Fibroblast of skin of abdomen (primary cell): ENCODE results near the gene ZMYM1.
"Not testable (repeated sequence)": the region's sequence is repeated elsewhere in the genome, so short reads cannot be mapped to it uniquely, and the experiment has no call there.

Source experiments
- DNase-seq: peaks from one replicate; pipeline ENCODE4 v3.0.0-alpha.2; 2013

Gene ZMYM1

DNA sequence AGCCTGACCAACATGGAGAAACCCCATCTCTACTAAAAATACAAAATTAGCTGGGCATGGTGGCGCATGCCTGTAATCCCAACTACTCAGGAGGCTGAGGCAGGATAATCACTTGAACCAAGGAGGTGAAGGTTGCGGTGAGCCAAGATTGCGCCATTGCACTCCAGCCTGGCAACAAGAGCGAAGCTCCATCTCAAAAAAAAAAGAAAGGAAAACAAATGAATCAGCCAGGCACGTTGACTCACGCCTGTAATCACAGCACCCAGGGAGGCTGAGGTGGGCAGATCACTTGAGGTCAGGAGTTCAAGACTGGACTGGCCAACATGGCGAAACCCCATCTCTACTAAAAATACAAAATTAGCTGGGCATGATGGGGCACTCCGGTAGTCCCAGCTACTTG, 2.8 kb upstream of the ZMYM1 start:
- DNase-seq, result not testable (repeated sequence)

- no peak for DNase-seq
These were observed 1.1 kb downstream of the ZMYM1 start for GRCh38 chr1:35080171-35080854.

- peak; percentile 4 for DNase-seq
These were observed 6.2 kb downstream of the ZMYM1 start for GRCh38 chr1:35085421-35085820.

- peak; percentile 27 for DNase-seq
These were observed 18.0 kb downstream of the ZMYM1 start for GRCh38 chr1:35097224-35097623.

- DNase-seq, result peak; percentile 52
These were observed 31.9 kb downstream of the ZMYM1 start for GRCh38 chr1:35111106-35111505.

- DNase-seq, result no peak
These were observed 33.5 kb downstream of the ZMYM1 start for GRCh38 chr1:35112668-35113067.

- no peak for DNase-seq
These were observed 36.5 kb downstream of the ZMYM1 start for GRCh38 chr1:35115459-35116383.

GRCh38 chr1:35120458-35121133, 41.4 kb downstream of the ZMYM1 start:
- peak; percentile 4 for DNase-seq

DNA sequence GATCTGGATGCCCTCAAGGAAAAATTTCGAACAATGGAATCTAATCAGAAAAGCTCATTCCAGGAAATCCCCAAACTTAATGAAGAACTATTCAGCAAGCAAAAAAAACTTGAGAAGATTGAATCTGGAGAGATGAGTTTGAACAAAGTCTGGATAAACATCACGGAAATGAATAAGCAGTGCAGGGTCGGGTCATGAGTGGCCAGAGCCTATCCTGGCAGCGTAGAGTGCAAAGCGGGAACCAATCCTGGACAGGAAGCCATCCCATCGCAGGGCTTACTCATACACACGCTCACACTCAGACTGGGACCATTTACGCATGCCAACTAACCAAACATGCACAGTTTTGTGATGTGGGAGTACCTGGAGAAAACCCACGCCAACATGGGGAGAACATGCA, 43.1 kb downstream of the ZMYM1 start:
- no peak for DNase-seq

DNA sequence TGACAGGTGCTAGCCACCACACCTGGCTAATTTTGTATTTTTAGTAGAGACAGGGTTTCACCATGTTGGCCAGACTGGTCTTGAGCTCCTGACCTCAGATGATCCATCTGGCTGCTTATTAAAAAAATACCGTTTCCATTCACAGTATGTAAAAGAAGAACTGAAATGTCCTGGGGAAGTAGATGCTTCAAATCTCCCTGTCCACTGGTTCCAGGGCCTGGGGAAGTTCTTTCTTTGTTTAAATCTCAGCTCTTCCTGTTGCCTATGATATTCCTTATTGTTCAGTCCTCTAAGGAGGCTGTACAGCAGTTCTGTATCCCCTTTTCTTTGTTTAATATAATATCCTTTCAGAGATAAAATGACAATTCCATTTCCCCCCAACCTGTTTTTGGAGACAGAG, 47.4 kb downstream of the ZMYM1 start:
- no peak for DNase-seq

DNA sequence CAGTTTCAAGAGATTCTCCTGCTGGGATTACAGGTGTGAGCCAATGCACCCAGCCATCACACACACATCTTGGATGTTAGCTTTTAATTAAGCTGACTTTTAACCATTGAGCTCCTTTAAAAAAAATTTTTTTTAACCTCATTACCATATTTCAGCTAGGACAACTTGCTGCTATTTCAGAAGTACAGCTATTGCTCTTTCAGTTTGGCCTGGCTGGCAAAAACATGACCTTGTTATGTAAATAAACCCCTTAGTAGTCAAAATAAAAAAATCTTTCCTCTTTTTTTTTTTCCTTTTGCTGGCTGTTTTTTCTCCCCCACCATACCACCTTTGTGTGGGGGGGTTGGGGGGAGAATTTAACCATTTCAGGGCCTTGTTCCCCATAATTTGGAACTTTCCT, 49.9 kb downstream of the ZMYM1 start:
- DNase-seq, result no peak

DNA sequence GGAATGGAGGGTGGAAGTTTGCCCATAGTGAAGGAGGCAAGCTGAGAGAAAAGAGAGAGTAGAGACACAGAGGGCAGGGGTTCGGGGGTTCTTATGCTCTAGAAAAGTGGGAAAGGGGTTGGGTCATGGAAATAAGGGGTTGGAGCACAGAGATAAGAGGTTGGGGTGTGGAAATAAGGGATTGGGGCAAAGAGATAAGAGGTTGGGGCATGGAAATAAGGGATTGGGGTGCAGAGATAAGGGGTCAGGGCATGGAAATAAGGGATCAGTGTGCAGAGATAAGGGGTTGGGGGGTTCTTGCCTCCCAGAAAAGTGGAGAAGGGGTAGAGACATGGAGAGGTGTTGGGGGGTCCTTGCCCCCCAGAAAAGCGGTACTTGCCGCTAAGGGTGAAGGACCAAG, 57.6 kb downstream of the ZMYM1 start:
- DNase-seq, result no peak

GRCh38 chr1:35137590-35137989, 58.4 kb downstream of the ZMYM1 start:
- not testable (repeated sequence) for DNase-seq

DNA sequence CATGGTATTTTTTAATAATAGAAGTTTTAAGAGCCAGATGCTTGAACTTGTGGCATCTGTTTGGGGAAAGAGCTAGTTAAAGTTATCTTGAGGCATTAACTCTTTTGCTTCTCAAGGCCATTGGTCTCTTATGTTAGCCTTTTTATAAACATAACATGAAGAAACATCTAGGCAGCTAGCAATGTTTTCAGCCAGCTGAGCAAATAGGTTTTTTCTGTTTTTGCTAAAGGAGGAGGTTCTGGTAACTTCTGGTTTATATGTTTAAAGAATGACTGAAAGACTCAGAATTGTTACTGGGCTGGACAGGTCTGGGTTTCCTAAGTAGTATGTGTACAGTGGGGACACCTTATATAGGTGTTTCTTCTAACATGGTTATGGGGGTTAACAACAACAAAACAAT, 63.1 kb downstream of the ZMYM1 start:
- DNase-seq, result not testable (repeated sequence)

- not testable (repeated sequence) for DNase-seq
These were observed 63.5 kb downstream of the ZMYM1 start for GRCh38 chr1:35142728-35143127.

DNA sequence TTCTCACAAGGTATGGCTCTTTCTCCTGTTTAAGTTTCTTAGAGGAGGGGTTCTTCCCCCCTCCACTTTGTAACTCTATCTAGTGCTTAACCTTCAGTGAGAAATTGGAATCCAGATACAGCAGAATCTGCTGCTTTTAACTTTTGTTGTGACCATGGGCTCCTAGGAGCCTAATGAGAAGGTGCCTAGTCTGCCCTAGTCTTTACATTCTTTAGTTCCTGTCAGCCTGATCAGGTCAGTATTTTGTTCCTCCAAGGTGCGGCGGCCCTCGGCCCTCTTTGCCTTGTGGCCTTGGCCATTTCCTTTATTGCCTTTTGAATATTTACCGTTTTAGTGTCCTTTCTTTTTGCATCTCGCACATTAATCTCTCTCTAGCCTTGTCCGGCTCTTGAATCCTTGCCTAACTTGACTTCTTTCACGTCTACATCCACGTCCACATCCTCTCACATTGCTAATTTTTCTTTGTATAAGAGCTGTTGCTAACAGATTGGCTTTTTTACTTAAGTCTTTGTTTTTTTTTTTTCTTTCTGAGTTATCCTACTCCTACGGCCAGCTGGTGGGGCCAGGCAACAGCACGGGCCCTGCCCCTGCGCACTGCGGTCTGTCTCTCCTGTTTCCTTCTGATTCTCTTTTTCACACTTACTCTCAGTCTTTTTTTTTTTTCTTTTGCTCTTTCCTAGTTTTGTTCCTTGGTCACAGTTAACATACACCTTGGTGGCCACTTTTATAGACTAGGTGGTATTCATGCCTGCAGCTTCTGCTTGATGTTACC, 64.7 kb downstream of the ZMYM1 start:
- DNase-seq, result no peak

DNA sequence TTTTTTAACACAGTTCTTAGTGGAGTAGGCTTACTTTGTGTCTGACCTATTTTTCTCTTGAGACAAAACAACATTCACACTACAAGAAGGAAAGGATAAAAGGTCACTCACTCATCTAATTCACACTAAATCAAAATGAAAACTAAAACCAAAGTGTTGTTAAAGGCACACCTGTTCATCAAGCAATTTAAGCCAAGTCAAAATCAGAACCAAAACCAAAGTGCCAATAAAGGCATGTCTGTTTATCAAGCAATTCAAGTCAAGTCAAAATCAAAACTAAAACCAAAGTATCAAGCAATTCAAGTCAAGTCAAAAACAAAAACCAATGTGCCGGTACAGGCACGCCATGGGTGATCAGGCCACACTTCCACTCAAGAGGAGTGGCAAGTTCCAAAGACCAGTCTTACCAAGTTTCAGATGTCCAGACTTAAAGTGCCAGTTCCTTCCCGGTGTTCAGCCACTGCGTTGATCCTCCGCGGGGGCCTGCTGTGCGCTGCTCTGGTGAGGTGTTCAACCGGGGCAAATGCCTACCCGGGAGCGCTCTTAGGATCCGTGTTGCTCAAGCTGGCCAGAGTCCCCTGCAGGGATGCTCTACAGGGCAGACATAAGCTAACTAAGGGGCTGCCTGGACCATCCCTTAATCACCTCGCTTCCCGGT, 66.8 kb downstream of the ZMYM1 start:
- DNase-seq, result not testable (repeated sequence)

- DNase-seq, result no peak
These were observed 72.0 kb downstream of the ZMYM1 start for GRCh38 chr1:35151220-35151619.

DNA sequence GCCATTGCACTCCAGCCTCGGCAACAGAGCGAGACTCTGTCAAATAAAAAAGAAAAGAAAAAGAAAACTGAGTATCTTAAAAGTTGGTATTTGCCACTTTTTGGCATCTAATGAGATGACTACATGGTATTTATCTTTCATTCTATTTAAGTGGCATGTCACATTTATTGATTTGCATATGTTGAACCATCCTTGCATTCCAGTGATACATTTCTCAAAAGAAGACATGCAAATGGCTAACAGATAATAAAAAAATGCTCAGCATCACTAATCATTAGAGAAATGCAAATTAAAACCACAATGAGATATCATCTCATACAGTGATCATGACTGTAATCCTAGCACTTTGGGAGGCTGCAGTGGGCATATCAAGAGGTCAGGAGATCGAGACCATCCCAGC, 85.7 kb downstream of the ZMYM1 start:
- DNase-seq, result no peak
